K562 (cell line): ENCODE measurements around the gene CORO6. TPM values are rescaled to one million over a fixed set of nuclear protein-coding genes. Genes with fewer than 3 reads are reported as not detected.

Source experiments
- ATAC-seq: fragments of 200-7000 bp; cut with Tn5 transposase; 3 replicates; pipeline ENCODE4 v1.9.1; 2020; ENCODE audit warnings: moderate library complexity
- Bru-seq: library from RNA; stranded (reverse); fragments of 400-500 nt; gene quantifications from one replicate; lab custom pipeline; 2021; lab: Mats Ljungman, UMichigan
- BruChase-seq, 2 experiments: library from RNA; stranded (reverse); fragments of 400-500 nt; gene quantifications; one replicate each; lab custom pipeline; 2021; lab: Mats Ljungman, UMichigan
- BruUV-seq: library from RNA; stranded (reverse); fragments of 400-500 nt; replicated peaks from 2 replicates; lab custom pipeline; 2021; lab: Mats Ljungman, UMichigan
- CTCF ChIA-PET: fragments of 300-600 bp; formaldehyde crosslinking; extraction: SDS; loops from one replicate; lab custom pipeline; 2021; ENCODE audit warnings: low intra/inter-chr PET ratio; lab: Yijun Ruan, JAX
- POLR2A ChIA-PET: fragments of 300-600, 350-650 bp; sonication (Branson Sonifier 250); formaldehyde crosslinking; extraction: SDS; loops from one replicate; lab custom pipeline; 2021; ENCODE audit warnings: antibody characterized with exemption, inconsistent platforms; lab: Yijun Ruan, JAX
- DNase-seq, 4 experiments: peaks; one replicate each; pipeline versions ENCODE4 v3.0.0 to v3.0.0-alpha.2; 2011 to 2018; ENCODE audit warnings: low spot score in 3 of 4, mixed read lengths in 3 of 4; ENCODE audit errors: extremely low read depth in 1 of 4
- FAIRE-seq: peaks from 2 replicates; lab custom pipeline; 2011; peaks lifted over from hg19 to GRCh38; lab: Jason Lieb, UNC
- H2AFZ ChIP-seq: 2 replicates; pipeline ENCODE4 v1.6.0; 2011; ENCODE audit warnings: low read depth, low read length, control low read depth, inconsistent platforms
- H3K27ac ChIP-seq: fragments of 200-600 bp; 3 replicates; pipeline ENCODE4 v1.8.0; 2011; ENCODE audit warnings: low read depth, mild to moderate bottlenecking, control low read depth, inconsistent platforms, low read length, moderate library complexity, mixed read lengths; ENCODE audit errors: extremely low read depth
- H3K27me3 ChIP-seq, 2 experiments: fragments of 300-600 bp in 1 of 2; 2 replicates in 1 of 2; 3 replicates in 1 of 2; pipeline versions ENCODE4 v1.6.0 to v1.8.0; 2011; ENCODE audit warnings: inconsistent platforms in 2 of 2, low read length in 2 of 2, mild to moderate bottlenecking in 1 of 2, mixed read lengths in 1 of 2, moderate library complexity in 1 of 2; ENCODE audit not compliant: control insufficient read depth in 2 of 2, insufficient read depth in 2 of 2
- H3K36me3 ChIP-seq: fragments of 300-600 bp; 3 replicates; pipeline ENCODE4 v1.8.0; 2011; ENCODE audit warnings: mild to moderate bottlenecking, low read length, inconsistent platforms; ENCODE audit not compliant: control insufficient read depth, insufficient read depth
- H3K4me1 ChIP-seq, 2 experiments: fragments of 200-600 bp in 1 of 2; replicated peaks in 1 of 2; 2 replicates in 1 of 2; 3 replicates in 1 of 2; pipeline versions ENCODE4 v1.5.1 to v1.8.0; 2011; ENCODE audit warnings: inconsistent platforms in 2 of 2, low read length in 2 of 2, mild to moderate bottlenecking in 1 of 2, mixed read lengths in 1 of 2, moderate library complexity in 1 of 2; ENCODE audit not compliant: control insufficient read depth in 2 of 2, insufficient read depth in 2 of 2
- H3K4me2 ChIP-seq: 2 replicates; pipeline ENCODE4 v1.6.1; 2011; ENCODE audit warnings: low read length, control low read depth, inconsistent platforms, mixed read lengths; ENCODE audit not compliant: insufficient read depth
- H3K4me3 ChIP-seq: fragments of 200-600 bp; sonication (generic), shearing (Covaris generic); 2 replicates; pipeline ENCODE4 v1.5.1; 2016; ENCODE audit warnings: control low read depth, inconsistent platforms
- H3K79me2 ChIP-seq: fragments of 200-600 bp; 3 replicates; pipeline ENCODE4 v1.8.0; 2011; ENCODE audit warnings: low read length, inconsistent platforms; ENCODE audit not compliant: control insufficient read depth, insufficient read depth
- H3K9ac ChIP-seq, 2 experiments: 2 replicates each; pipeline versions ENCODE4 v1.6.0 to v1.6.1; 2011; ENCODE audit warnings: low read depth in 2 of 2, low read length in 2 of 2, control low read depth in 1 of 2, inconsistent platforms in 1 of 2, mild to moderate bottlenecking in 1 of 2, mixed read lengths in 1 of 2; ENCODE audit not compliant: insufficient read depth in 1 of 2
- H3K9me1 ChIP-seq: one replicate; pipeline ENCODE4 v1.6.0; 2011; ENCODE audit warnings: inconsistent platforms, mild to moderate bottlenecking, low read length, moderate library complexity; ENCODE audit not compliant: control insufficient read depth, insufficient read depth
- H3K9me3 ChIP-seq: replicated peaks from 2 replicates; pipeline ENCODE4 v1.5.1; 2011; ENCODE audit warnings: low read depth, low read length, inconsistent platforms; ENCODE audit not compliant: control insufficient read depth, insufficient read depth
- H4K20me1 ChIP-seq: replicated peaks from 2 replicates; pipeline ENCODE4 v1.6.1; 2011; ENCODE audit warnings: low read length, inconsistent platforms, mixed read lengths; ENCODE audit not compliant: control insufficient read depth, insufficient read depth
- GATAD2B ChIP-seq: fragments of 450-650 bp; IDR thresholded peaks from 2 replicates; pipeline ENCODE4 v1.6.1; 2017; ENCODE audit warnings: mild to moderate bottlenecking, borderline replicate concordance
- KAT7 ChIP-seq: sonication (generic); formaldehyde crosslinking; IDR thresholded peaks from 2 replicates; pipeline ENCODE4 v1.8.0; 2022; ENCODE audit warnings: missing genetic modification reagents, mild to moderate bottlenecking, borderline replicate concordance
- KLF16 ChIP-seq: IDR thresholded peaks from 2 replicates; pipeline ENCODE4 v1.6.1; 2016; ENCODE audit warnings: antibody characterized with exemption
- ZNF165 ChIP-seq: fragments of 250-450 bp; sonication (Bioruptor Pico); IDR thresholded peaks from 2 replicates; pipeline ENCODE4 v1.4.0; 2020; ENCODE audit warnings: borderline replicate concordance
- WGBS: fragments of 100-300 bp; shearing (Covaris generic); methylation state at CpG from one replicate; pipeline ENCODE4 v1.1.6; 2016; ENCODE audit warnings: low coverage, mixed read lengths; ENCODE audit not compliant: insufficient coverage; ENCODE audit errors: missing lambda C conversion rate; 5-methylcytosine and 5-hydroxymethylcytosine counted together
- in situ Hi-C: fragments of 300-500 bp; cut with MboI; formaldehyde crosslinking; loops from 4 replicates; pipeline ENCODE4 v1.15.0; 2018; ENCODE audit warnings: inconsistent platforms, mixed read lengths
- intact Hi-C: fragments of 100-400 bp; cut with micrococcal nuclease; formaldehyde crosslinking; loops from 2 replicates; pipeline ENCODE4 v1.14.2; 2022
- long read RNA-seq, 3 experiments: library from polyadenylated mRNA in 2 of 3; library from RNA in 1 of 3; unstranded in 2 of 3; stranded (forward) in 1 of 3; transcript quantifications; one replicate each; pipeline ENCODE4 v2.0.0, GENCODE V29; 2019 to 2022
- polyA minus RNA-seq, 3 experiments: library from RNA; depleted of rRNA, polyadenylated mRNA; stranded (reverse); fragments of >200 nt; gene quantifications; 2 replicates each; pipeline ENCODE4 v1.2.3, GENCODE V29; 2011
- polyA plus RNA-seq, 8 experiments: library from polyadenylated mRNA; depleted of rRNA in 4 of 8; stranded (reverse) in 5 of 8; unstranded in 3 of 8; fragments of >200 nt; fragmentation: Nextera tagmentation in 2 of 8; fragmentation: Illumina TruSeq in 1 of 8; extraction: Ambion mirVana in 2 of 8; extraction: Trizol in 1 of 8; gene quantifications; 2 replicates each; pipeline versions ENCODE4 v1.2.1 to v1.2.3, GENCODE V29; 2011 to 2014; ENCODE audit warnings: inconsistent platforms in 1 of 8, missing spikeins in 1 of 8
- total RNA-seq, 7 experiments: library from RNA; depleted of rRNA in 6 of 7; stranded (reverse); fragments of >200 nt in 6 of 7; fragmentation: Illumina TruSeq in 2 of 7; extraction: Trizol in 2 of 7; gene quantifications; 2 replicates each; pipeline versions ENCODE4 v1.2.1 to v1.2.3, GENCODE V29; 2011 to 2021; ENCODE audit warnings: low replicate concordance in 1 of 7
- TF ChIP-seq, protein P1 (sequence below): fragments of 250-450 bp; sonication (Bioruptor Pico); IDR thresholded peaks from 2 replicates; pipeline ENCODE4 v1.8.0; 2022; ENCODE audit warnings: inconsistent platforms
- TF ChIP-seq, protein P2 (sequence below): sonication (generic); formaldehyde crosslinking; IDR thresholded peaks from 2 replicates; pipeline ENCODE4 v1.8.0; 2022; ENCODE audit warnings: missing genetic modification reagents, mild to moderate bottlenecking, moderate library complexity, borderline replicate concordance
- TF ChIP-seq, protein P3 (sequence below): sonication (generic); formaldehyde crosslinking; IDR thresholded peaks from 2 replicates; pipeline ENCODE4 v1.8.1; 2023; ENCODE audit warnings: mild to moderate bottlenecking, missing genetic modification reagents, moderate library complexity

Gene CORO6
- total RNA-seq (2011; cell fraction: chromatin; rRNA removed; ENCODE audit: low replicate concordance), result 15.2 and 53.0 TPM in 2 replicates
- total RNA-seq (2011; cell fraction: nucleolus; rRNA removed), result 19.7 and 21.4 TPM in 2 replicates
- 13.7 and 15.3 TPM in 2 replicates for total RNA-seq (2011; cell fraction: nucleoplasm; rRNA removed)
- 2.8 and 2.9 TPM in 2 replicates for total RNA-seq (2014; rRNA removed)
- 0.47 and 0.64 TPM in 2 replicates for total RNA-seq (2014; rRNA removed; fragmentation: Illumina TruSeq; extraction: Trizol)
- 1.7 and 2.5 TPM in 2 replicates for total RNA-seq (2015; rRNA removed; fragmentation: Illumina TruSeq; extraction: Trizol)
- 4.4 TPM in 2 replicates for total RNA-seq (2021)
- polyA plus RNA-seq (2011; rRNA removed), result 9.8 and 11.9 TPM in 2 replicates
- 4.9 and 9.8 TPM in 2 replicates for polyA plus RNA-seq (2011; cell fraction: cytosol; rRNA removed)
- polyA plus RNA-seq (2011; cell fraction: nucleus; rRNA removed), result 96.7 and 310 TPM in 2 replicates
- 4.9 and 6.6 TPM in 2 replicates for polyA plus RNA-seq (2012)
- 2.4 and 3.1 TPM in 2 replicates for polyA plus RNA-seq (2014; fragmentation: Illumina TruSeq; extraction: Trizol)
- under 1 TPM; 0.04 to 0.11 TPM for polyA plus RNA-seq (2014; fragmentation: Nextera tagmentation; extraction: Ambion mirVana)
- 6.6 and 9.1 TPM in 2 replicates for polyA plus RNA-seq (2014; rRNA removed)
- polyA minus RNA-seq (2011; rRNA and poly(A)+ RNA removed), result 5.3 and 14.2 TPM in 2 replicates
- polyA minus RNA-seq (2011; cell fraction: cytosol; rRNA and poly(A)+ RNA removed), result 2.5 and 5.4 TPM in 2 replicates
- 15.4 and 24.0 TPM in 2 replicates for polyA minus RNA-seq (2011; cell fraction: nucleus; rRNA and poly(A)+ RNA removed)
- percentile 51 among the genes with signal in this experiment for Bru-seq, nascent RNA
- BruChase-seq, experiment 1, labeled RNA remaining after a 2-hour chase, result percentile 36 among the genes with signal in this experiment
- BruChase-seq, experiment 2, labeled RNA remaining after a 6-hour chase, result percentile 39 among the genes with signal in this experiment
- long read RNA-seq, experiment 1, partial matches to known transcripts, result 0 of 1 reads
- long read RNA-seq, experiment 1, other reads (novel, unspliced or antisense), result 1 of 1 reads
- long read RNA-seq, experiment 2, result 0 reads
- long read RNA-seq, experiment 3, partial matches to known transcripts, result 0 of 1 reads
- long read RNA-seq, experiment 3, other reads (novel, unspliced or antisense), result 1 of 1 reads

DNA sequence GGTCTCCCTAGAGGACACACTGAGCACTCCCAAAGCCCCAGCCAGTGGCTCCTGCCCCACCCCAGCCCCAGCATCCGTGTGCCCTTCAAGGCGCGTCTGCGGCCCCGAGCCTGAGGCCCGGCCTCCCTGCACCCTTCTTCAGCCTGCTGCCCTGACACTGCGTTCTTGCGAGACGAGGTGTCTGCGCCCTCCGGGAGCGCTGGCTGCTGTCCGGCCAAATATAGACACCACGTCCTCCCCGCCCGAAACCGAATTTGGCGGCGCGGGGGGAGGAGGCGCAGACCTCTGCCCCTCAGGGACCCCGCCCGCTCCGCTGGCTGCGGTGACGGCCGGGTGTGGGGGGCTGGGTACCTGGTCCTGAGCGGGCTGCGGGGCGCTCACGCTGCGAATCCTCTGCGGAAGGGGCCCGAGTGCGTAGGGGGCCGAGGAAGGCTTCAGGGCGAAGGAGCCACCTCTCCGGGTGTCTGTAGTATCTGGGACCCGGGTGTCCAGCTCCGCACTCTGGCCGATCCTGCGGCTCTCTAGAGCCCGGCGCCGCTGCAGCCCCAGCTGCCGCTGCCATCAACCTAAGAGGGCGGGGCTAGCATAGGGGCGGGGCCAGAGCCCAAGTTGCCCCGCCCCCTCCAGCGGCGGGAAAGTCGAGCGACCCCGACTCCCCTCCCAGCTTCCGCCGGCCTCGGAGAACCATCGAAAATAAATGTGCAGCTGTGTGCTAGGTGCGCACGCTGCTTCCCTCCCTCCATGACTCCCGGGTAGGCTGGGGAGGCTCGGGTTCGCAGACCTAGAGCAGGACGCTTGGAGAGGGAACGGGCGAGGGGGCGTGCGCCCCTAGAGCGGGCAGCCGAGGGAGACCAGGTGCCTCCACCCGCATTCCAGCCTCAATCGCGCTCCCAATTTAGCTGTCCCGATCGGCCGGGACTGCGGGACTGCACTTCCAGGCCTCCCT, at the start of gene CORO6:
CORO6 (minus strand) TSS at position 576 of the 946 bp plus-strand sequence. CDS start 1,491 bp downstream, outside the sequence.
- H2AFZ ChIP-seq, result peak within 1 kb of the TSS; percentile 99
- peaks cover 18 to 39% of the 10 kb centered on the region in 2 experiments for H3K4me1 ChIP-seq
- BruUV-seq, result no TSS peak
- ChIA-PET POLR2A (interaction anchor here (0.6 to 1.3 kb wide), 3 partner anchors 11 to 525 kb away, joined by 3 to 4 read pairs (median 3); no protein-coding TSS in a partner anchor), CTCF (interaction anchor here (0.5 kb wide), 1 partner anchor 26 kb away, joined by 5 read pairs; no protein-coding TSS in a partner anchor)
- in situ Hi-C loops, result no loop called here
- peak within 1 kb of the TSS; percentile 45; the same call in 2 of the 3 replicates for H3K27ac ChIP-seq
- H3K9me1 ChIP-seq, result no peaks in the 10 kb centered on the region
- peak within 1 kb of the TSS; percentile 66 to 97 for H3K9ac ChIP-seq
- 2% methylated on average over 59 of the region's 77 CpGs for WGBS
- intact Hi-C loops, result no loop called here
- no peaks in the 10 kb centered on the region for H3K36me3 ChIP-seq
- no peaks in the 10 kb centered on the region for H3K79me2 ChIP-seq
- H4K20me1 ChIP-seq, result no peaks in the 10 kb centered on the region; the same call in 1 of the 2 replicates
- H3K4me2 ChIP-seq, result peak within 1 kb of the TSS; percentile 89
- no peaks in the 10 kb centered on the region for H3K27me3 ChIP-seq
- DNase-seq (peak; percentile 80 to 93 (median 91)), FAIRE-seq (peak; percentile 74), ATAC-seq (peak; percentile 83)
- no peaks in the 10 kb centered on the region for H3K9me3 ChIP-seq
- peak within 1 kb of the TSS; percentile 63 for H3K4me3 ChIP-seq
- TF ChIP-seq KAT7 (0 out of 2 replicates have a peak, but pooled peaks have one; percentile 66), GATAD2B (peak; percentile 17; the same call in 1 of the 2 replicates), ZNF165 (CRISPR knock-in tag) (no peak), KLF16 (no peak)
- TF ChIP-seq, protein P1, sequence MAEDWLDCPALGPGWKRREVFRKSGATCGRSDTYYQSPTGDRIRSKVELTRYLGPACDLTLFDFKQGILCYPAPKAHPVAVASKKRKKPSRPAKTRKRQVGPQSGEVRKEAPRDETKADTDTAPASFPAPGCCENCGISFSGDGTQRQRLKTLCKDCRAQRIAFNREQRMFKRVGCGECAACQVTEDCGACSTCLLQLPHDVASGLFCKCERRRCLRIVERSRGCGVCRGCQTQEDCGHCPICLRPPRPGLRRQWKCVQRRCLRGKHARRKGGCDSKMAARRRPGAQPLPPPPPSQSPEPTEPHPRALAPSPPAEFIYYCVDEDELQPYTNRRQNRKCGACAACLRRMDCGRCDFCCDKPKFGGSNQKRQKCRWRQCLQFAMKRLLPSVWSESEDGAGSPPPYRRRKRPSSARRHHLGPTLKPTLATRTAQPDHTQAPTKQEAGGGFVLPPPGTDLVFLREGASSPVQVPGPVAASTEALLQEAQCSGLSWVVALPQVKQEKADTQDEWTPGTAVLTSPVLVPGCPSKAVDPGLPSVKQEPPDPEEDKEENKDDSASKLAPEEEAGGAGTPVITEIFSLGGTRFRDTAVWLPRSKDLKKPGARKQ (CRISPR knock-in tag), result no peak
- TF ChIP-seq, protein P2, sequence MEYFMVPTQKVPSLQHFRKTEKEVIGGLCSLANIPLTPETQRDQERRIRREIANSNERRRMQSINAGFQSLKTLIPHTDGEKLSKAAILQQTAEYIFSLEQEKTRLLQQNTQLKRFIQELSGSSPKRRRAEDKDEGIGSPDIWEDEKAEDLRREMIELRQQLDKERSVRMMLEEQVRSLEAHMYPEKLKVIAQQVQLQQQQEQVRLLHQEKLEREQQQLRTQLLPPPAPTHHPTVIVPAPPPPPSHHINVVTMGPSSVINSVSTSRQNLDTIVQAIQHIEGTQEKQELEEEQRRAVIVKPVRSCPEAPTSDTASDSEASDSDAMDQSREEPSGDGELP (CRISPR knock-in tag), result peak; percentile 64; the same call in 1 of the 2 replicates
- TF ChIP-seq, protein P3, sequence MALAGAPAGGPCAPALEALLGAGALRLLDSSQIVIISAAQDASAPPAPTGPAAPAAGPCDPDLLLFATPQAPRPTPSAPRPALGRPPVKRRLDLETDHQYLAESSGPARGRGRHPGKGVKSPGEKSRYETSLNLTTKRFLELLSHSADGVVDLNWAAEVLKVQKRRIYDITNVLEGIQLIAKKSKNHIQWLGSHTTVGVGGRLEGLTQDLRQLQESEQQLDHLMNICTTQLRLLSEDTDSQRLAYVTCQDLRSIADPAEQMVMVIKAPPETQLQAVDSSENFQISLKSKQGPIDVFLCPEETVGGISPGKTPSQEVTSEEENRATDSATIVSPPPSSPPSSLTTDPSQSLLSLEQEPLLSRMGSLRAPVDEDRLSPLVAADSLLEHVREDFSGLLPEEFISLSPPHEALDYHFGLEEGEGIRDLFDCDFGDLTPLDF, result peak; percentile 50; the same call in 1 of the 2 replicates
